ENCODE measurements around the gene LCE6A. TPM values are rescaled to one million over a fixed set of nuclear protein-coding genes. Genes with fewer than 3 reads are reported as not detected.

The LCE6A gene
- total RNA-seq, 4 donors from 2014 or later, result not detected

DNA sequence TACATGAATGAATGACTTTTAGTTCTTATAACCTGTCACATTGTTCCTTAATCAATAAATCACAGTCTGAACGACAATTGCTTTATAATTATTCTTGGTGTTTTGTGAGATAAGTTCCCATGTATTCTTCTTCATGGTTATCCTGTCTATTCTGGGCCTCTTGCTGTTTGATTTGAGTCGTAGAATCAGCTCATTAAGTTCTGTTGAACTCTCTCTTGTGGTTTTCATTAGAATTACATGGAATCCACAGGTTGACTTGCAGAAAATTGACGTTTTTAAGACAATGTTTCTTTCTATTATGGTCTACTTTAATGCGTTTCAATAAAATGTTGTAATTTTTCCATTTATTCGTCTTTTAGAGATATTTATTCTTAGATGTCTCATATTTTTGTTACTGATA is 19.4 kb upstream of the LCE6A start:
- Histone ChIP-seq H3K27ac (no peak overlapping the region), H3K36me3 (no peaks in the 10 kb centered on the region), H3K4me3 (no peak overlapping the region), H3K9me3 (no peaks in the 10 kb centered on the region), H3K4me1 (no peaks in the 10 kb centered on the region), H3K27me3 (no peaks in the 10 kb centered on the region)
- 29 to 44% methylated on average over 5 of the region's 5 CpGs for WGBS, 2 donors (ENCODE audit: low coverage in 1 of 2)
- no peak for DNase-seq
- no peak for TF ChIP-seq POLR2AphosphoS5 (IDR thresholded peaks at IDR 0.05)
- no peak for TF ChIP-seq EP300 (IDR thresholded peaks at IDR 0.05; ENCODE audit: low read depth)
- TF ChIP-seq, protein P1, sequence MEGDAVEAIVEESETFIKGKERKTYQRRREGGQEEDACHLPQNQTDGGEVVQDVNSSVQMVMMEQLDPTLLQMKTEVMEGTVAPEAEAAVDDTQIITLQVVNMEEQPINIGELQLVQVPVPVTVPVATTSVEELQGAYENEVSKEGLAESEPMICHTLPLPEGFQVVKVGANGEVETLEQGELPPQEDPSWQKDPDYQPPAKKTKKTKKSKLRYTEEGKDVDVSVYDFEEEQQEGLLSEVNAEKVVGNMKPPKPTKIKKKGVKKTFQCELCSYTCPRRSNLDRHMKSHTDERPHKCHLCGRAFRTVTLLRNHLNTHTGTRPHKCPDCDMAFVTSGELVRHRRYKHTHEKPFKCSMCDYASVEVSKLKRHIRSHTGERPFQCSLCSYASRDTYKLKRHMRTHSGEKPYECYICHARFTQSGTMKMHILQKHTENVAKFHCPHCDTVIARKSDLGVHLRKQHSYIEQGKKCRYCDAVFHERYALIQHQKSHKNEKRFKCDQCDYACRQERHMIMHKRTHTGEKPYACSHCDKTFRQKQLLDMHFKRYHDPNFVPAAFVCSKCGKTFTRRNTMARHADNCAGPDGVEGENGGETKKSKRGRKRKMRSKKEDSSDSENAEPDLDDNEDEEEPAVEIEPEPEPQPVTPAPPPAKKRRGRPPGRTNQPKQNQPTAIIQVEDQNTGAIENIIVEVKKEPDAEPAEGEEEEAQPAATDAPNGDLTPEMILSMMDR (IDR thresholded peaks at IDR 0.05), result no peak
- TF ChIP-seq POLR2A (IDR thresholded peaks at IDR 0.05), result no peak
- intact Hi-C loops (cut with DNase I; ENCODE audit: low total_unique reads) (no loop called here), in situ Hi-C loops (cut with MboI; ENCODE audit: low pct_ligation_motif_present in 1 of 4, low pct_unique_long_range_greater_than_20kb in 1 of 4, low sequenced_read_pairs in 3 of 4) (no loop called here)

DNA sequence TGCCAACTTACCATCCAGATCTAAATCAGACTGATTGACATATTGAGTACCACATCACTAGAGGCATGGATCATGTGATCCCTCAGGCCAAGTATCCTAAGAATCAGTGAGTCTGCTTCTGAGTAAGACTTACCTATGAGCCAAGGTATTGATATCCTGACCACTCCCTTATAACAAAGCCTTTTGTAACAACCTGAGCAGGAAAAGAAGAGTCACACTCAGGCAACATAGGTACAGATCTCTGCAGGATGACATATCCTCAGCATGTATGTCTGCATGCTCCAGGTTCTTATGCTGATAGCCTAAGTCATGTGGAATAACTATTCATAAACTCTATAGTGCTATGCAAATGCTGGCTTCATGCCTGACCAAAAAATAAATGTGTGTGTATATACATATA is 17.7 kb upstream of the LCE6A start:
- Histone ChIP-seq H3K9me3 (no peaks in the 10 kb centered on the region), H3K4me3 (no peak overlapping the region), H3K27ac (no peak overlapping the region), H3K4me1 (no peaks in the 10 kb centered on the region), H3K36me3 (no peaks in the 10 kb centered on the region), H3K27me3 (no peaks in the 10 kb centered on the region)
- DNase-seq, result no peak
- TF ChIP-seq EP300 (IDR thresholded peaks at IDR 0.05; ENCODE audit: low read depth) (no peak), POLR2AphosphoS5 (IDR thresholded peaks at IDR 0.05) (no peak), POLR2A (IDR thresholded peaks at IDR 0.05) (no peak)
- TF ChIP-seq, protein P1 (IDR thresholded peaks at IDR 0.05), result no peak
- in situ Hi-C loops (cut with MboI; ENCODE audit: low pct_ligation_motif_present in 1 of 4, low pct_unique_long_range_greater_than_20kb in 1 of 4, low sequenced_read_pairs in 3 of 4), result no loop called here
- intact Hi-C loops (cut with DNase I; ENCODE audit: low total_unique reads), result no loop called here

DNA sequence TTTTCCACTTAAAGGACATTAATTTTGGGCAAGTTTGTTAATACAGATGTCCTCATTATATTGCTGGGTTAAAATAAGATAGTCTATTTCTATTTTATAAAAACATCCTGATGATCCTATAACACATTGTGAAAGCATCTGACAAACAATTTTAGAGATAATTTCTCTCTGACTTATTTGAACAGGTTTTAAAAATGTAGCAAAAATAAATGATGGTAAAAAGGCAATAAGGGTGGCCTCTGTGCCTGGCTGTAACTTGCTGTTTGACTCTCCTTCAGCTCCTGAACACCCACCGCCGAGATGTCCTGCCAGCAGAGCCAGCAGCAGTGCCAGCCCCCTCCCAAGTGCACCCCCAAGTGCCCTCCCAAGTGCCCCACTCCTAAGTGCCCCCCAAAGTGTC is 15.5 kb upstream of the LCE6A start, which contains the start of gene LCE1A:
LCE1A (plus strand) TSS at position 301 of the 400 bp plus-strand sequence; CDS start at position 301, 0 bp downstream.
- DNase-seq, result no peak
- Histone ChIP-seq H3K4me1 (no peaks in the 10 kb centered on the region), H3K4me3 (no peak within 1 kb of the TSS), H3K36me3 (no peaks in the 10 kb centered on the region), H3K27me3 (no peaks in the 10 kb centered on the region), H3K27ac (no peak within 1 kb of the TSS), H3K9me3 (no peaks in the 10 kb centered on the region)
- TF ChIP-seq, protein P1 (IDR thresholded peaks at IDR 0.05), result no peak
- no peak for TF ChIP-seq EP300 (IDR thresholded peaks at IDR 0.05; ENCODE audit: low read depth)
- no peak for TF ChIP-seq POLR2A (IDR thresholded peaks at IDR 0.05)
- no peak for TF ChIP-seq POLR2AphosphoS5 (IDR thresholded peaks at IDR 0.05)
- 78 to 80% methylated on average over 1 to 2 of the region's 2 CpGs for WGBS, 2 donors (ENCODE audit: low coverage in 1 of 2)
- in situ Hi-C loops (cut with MboI; ENCODE audit: low pct_ligation_motif_present in 1 of 4, low pct_unique_long_range_greater_than_20kb in 1 of 4, low sequenced_read_pairs in 3 of 4) (no loop called here), intact Hi-C loops (cut with DNase I; ENCODE audit: low total_unique reads) (no loop called here)

DNA sequence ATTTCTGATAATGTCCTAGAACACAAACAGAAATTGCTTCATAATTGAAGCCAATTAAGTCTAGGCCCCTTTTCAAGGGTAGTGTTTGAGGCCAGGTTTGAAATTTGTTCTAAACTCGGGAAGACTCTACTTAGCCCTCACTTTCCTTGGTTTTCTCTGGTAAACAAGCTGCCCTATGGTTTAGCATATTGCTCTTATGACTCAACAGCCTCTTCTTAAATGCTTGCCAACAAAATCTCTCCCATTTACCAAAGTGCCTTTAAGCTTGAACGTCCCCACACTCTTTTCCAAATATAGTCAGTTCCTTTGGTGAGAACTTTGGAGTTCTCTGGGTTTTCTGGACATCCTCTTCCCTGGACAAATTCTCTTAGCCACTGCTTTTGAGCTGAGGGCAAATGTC is 5.8 kb upstream of the LCE6A start:
- in situ Hi-C loops (cut with MboI; ENCODE audit: low pct_ligation_motif_present in 1 of 4, low pct_unique_long_range_greater_than_20kb in 1 of 4, low sequenced_read_pairs in 3 of 4), result no loop called here
- Histone ChIP-seq H3K36me3 (no peaks in the 10 kb centered on the region), H3K9me3 (no peaks in the 10 kb centered on the region), H3K27me3 (no peaks in the 10 kb centered on the region), H3K4me3 (no peak overlapping the region), H3K4me1 (no peaks in the 10 kb centered on the region), H3K27ac (no peak overlapping the region)
- 45% methylated on average over 2 of the region's 2 CpGs; no CpG with 5 or more reads in 1 of the 2 donors for WGBS, 2 donors (ENCODE audit: low coverage in 1 of 2)
- no peak for DNase-seq
- intact Hi-C loops (cut with DNase I; ENCODE audit: low total_unique reads), result no loop called here
- TF ChIP-seq, protein P1 (IDR thresholded peaks at IDR 0.05), result no peak
- TF ChIP-seq POLR2A (IDR thresholded peaks at IDR 0.05), result no peak
- TF ChIP-seq EP300 (IDR thresholded peaks at IDR 0.05; ENCODE audit: low read depth), result no peak
- TF ChIP-seq POLR2AphosphoS5 (IDR thresholded peaks at IDR 0.05), result no peak
